Fibroblast of lung (primary cell): Measurements from ENCODE around the gene WDR87. TPM values are rescaled to one million over a fixed set of nuclear protein-coding genes. Genes with fewer than 3 reads are reported as not detected.

Experiments
- DNase-seq, 2 donors: peaks; one replicate each; pipeline versions ENCODE4 v3.0.0 to v3.0.0-alpha.2; 2010; ENCODE audit warnings: low read depth in 2 of 2
- H2AFZ ChIP-seq: 2 replicates; pipeline ENCODE4 v1.5.1; 2012; ENCODE audit warnings: low read length, control low read depth, inconsistent platforms
- H3K27ac ChIP-seq: 2 replicates; pipeline ENCODE4 v1.5.1; 2011; ENCODE audit warnings: low read length, control low read depth; ENCODE audit not compliant: insufficient read depth
- H3K27me3 ChIP-seq: 2 replicates; pipeline ENCODE4 v1.5.1; 2011; ENCODE audit warnings: mild to moderate bottlenecking, low read length; ENCODE audit not compliant: control insufficient read depth, insufficient read depth
- H3K36me3 ChIP-seq: 2 replicates; pipeline ENCODE4 v1.5.1; 2011; ENCODE audit warnings: low read length; ENCODE audit not compliant: control insufficient read depth, insufficient read depth
- H3K4me1 ChIP-seq: 2 replicates; pipeline ENCODE4 v1.5.1; 2011; ENCODE audit warnings: low read length; ENCODE audit not compliant: control insufficient read depth, insufficient read depth; ENCODE audit errors: extremely low read depth
- H3K4me2 ChIP-seq: 2 replicates; pipeline ENCODE4 v1.5.1; 2011; ENCODE audit warnings: low read length, control low read depth; ENCODE audit not compliant: insufficient read depth; ENCODE audit errors: extremely low read depth
- H3K4me3 ChIP-seq, 4 experiments: fragments of 200-600 bp in 1 of 4; sonication (generic) in 1 of 4; replicated peaks in 1 of 4; 2 replicates each; pipeline ENCODE4 v1.5.1; 2011 to 2016; ENCODE audit warnings: low read length in 4 of 4, low read depth in 3 of 4, mild to moderate bottlenecking in 3 of 4, control low read depth in 2 of 4, inconsistent platforms in 1 of 4, mixed read lengths in 1 of 4; ENCODE audit not compliant: insufficient read depth in 1 of 4; ENCODE audit errors: control extremely low read depth in 1 of 4
- H3K79me2 ChIP-seq: 2 replicates; pipeline ENCODE4 v1.5.1; 2012; ENCODE audit warnings: mild to moderate bottlenecking, low read length, inconsistent platforms; ENCODE audit not compliant: control insufficient read depth, insufficient read depth
- H3K9ac ChIP-seq: 2 replicates; pipeline ENCODE4 v1.5.1; 2011; ENCODE audit warnings: mild to moderate bottlenecking, low read length, control low read depth; ENCODE audit not compliant: insufficient read depth
- H3K9me3 ChIP-seq: 2 replicates; pipeline ENCODE4 v1.5.1; 2012; ENCODE audit warnings: low read depth, low read length; ENCODE audit not compliant: control insufficient read depth, insufficient read depth
- H4K20me1 ChIP-seq: 2 replicates; pipeline ENCODE4 v1.5.1; 2011; ENCODE audit warnings: low read length; ENCODE audit not compliant: control insufficient read depth, insufficient read depth; ENCODE audit errors: extremely low read depth
- CTCF ChIP-seq, 2 donors: IDR thresholded peaks in 1 of 2; conservative IDR thresholded peaks in 1 of 2; 1 replicate in 1 of 2; 2 replicates in 1 of 2; pipeline ENCODE4 v1.5.1; 2011 to 2012; ENCODE audit warnings: low read length in 2 of 2, control low read depth in 1 of 2, inconsistent platforms in 1 of 2, low read depth in 1 of 2, mild to moderate bottlenecking in 1 of 2
- EZH2 ChIP-seq: IDR thresholded peaks from 2 replicates; pipeline ENCODE4 v1.5.1; 2012; ENCODE audit warnings: low read length, control low read depth, mild to moderate bottlenecking; ENCODE audit errors: missing control alignments
- polyA plus RNA-seq, 2 donors: library from polyadenylated mRNA; depleted of rRNA in 1 of 2; stranded (reverse) in 1 of 2; unstranded in 1 of 2; fragments of >200 nt; gene quantifications; 2 replicates each; pipeline ENCODE4 v1.2.1, GENCODE V29; 2011 to 2012; ENCODE audit warnings: missing spikeins in 1 of 2
- total RNA-seq: library from RNA; depleted of rRNA; stranded (reverse); fragments of >200 nt; gene quantifications from 2 replicates; pipeline ENCODE4 v1.2.1, GENCODE V29; 2014

The WDR87 gene
- total and polyA plus RNA-seq, 2 donors (not counting 1 experiment from before 2014, with no cell fraction given), result not detected

DNA sequence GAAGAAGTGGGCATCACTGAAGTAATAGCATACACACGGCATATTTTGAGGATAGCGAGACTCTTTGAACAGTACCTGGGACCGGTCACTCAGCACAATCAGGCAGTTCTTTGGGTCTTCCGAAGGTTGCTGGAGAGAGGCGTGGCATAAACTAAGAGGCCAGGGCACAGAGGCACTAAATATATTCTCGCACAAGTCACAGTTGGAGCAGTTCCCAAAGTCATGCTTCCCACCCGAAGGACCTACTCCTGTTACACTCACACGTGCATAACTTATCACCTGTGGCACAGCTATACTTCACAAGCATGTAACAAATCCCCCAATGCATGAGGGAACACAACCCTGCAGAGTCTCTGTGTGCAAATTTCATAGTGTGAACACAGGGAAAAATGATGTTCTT, 10.2 kb downstream of the WDR87 start:
- Histone ChIP-seq H3K27me3 (no peaks in the 10 kb centered on the region), H3K9me3 (no peaks in the 10 kb centered on the region), H4K20me1 (no peaks in the 10 kb centered on the region), H3K4me1 (no peaks in the 10 kb centered on the region), H3K9ac (no peak overlapping the region), H3K79me2 (no peaks in the 10 kb centered on the region), H2AFZ (no peak overlapping the region), H3K4me2 (no peak overlapping the region), H3K27ac (no peak overlapping the region), H3K4me3 (no peak overlapping the region), H3K36me3 (no peaks in the 10 kb centered on the region)
- no peak for DNase-seq
- TF ChIP-seq CTCF (conservative IDR thresholded peaks at IDR 0.05 in 1 of 2, IDR thresholded peaks at IDR 0.05 in 1 of 2; ENCODE audit: low read depth in 1 of 2, low read length in 2 of 2) (no peak), EZH2 (no peak)

DNA sequence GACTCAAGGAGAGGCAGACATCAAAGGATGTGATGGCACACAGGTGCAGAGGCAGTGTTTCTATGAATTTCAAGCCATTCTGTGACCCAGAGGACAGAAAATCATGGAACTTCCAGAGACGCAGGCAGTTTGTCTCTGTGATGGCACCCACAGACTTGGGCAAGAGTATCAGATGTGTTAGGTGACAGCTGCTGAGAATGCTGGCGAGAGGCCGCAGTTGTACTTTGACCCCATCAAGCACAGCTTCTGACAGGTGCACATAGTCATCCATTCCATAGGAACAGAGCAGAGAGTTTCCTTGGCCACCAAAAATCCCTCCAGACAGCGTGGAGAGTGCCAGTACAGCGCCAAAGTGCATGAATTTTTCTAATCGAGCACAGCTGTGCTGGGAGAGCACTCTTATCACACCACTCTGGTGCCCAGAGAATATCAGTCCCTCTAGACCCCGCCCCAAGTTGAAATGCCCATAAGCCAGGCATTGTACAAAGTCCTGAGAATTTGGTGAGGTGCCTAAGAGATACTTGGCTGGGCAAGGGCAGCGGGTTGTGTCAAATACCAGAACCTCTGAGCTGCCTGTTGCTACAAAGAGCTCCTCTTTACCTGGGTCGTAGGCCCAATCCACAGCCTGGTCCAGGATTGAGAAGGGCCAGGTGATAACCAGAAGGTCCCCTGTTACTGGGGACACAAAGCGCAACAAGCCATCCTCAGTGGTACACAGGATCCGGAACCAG, 12.4 kb downstream of the WDR87 start:
- Histone ChIP-seq H3K27ac (no peak overlapping the region), H3K36me3 (no peaks in the 10 kb centered on the region), H3K4me2 (no peak overlapping the region), H3K27me3 (no peaks in the 10 kb centered on the region), H3K9me3 (no peaks in the 10 kb centered on the region), H3K4me3 (no peak overlapping the region), H3K4me1 (no peaks in the 10 kb centered on the region), H4K20me1 (no peaks in the 10 kb centered on the region), H2AFZ (no peak overlapping the region), H3K79me2 (no peaks in the 10 kb centered on the region), H3K9ac (no peak overlapping the region)
- TF ChIP-seq EZH2 (no peak), CTCF (conservative IDR thresholded peaks at IDR 0.05 in 1 of 2, IDR thresholded peaks at IDR 0.05 in 1 of 2; ENCODE audit: low read depth in 1 of 2, low read length in 2 of 2) (no peak)
- no peak for DNase-seq

- no peak overlapping the region for H3K4me2 ChIP-seq
- H3K27ac ChIP-seq, result no peak overlapping the region
- H3K4me1 ChIP-seq, result no peaks in the 10 kb centered on the region
- DNase-seq, result no peak
- H3K4me3 ChIP-seq, result no peak overlapping the region
- H3K9me3 ChIP-seq, result no peaks in the 10 kb centered on the region
- H3K79me2 ChIP-seq, result no peaks in the 10 kb centered on the region
- H3K36me3 ChIP-seq, result no peaks in the 10 kb centered on the region
- peaks cover 10% of the 10 kb centered on the region for H3K27me3 ChIP-seq
- H4K20me1 ChIP-seq, result no peaks in the 10 kb centered on the region
- no peak for TF ChIP-seq EZH2
- TF ChIP-seq CTCF (conservative IDR thresholded peaks at IDR 0.05 in 1 of 2, IDR thresholded peaks at IDR 0.05 in 1 of 2; ENCODE audit: low read depth in 1 of 2, low read length in 2 of 2), result no peak
- H3K9ac ChIP-seq, result no peak overlapping the region
- H2AFZ ChIP-seq, result no peak overlapping the region
These were observed 19.8 kb downstream of the WDR87 start for GRCh38 chr19:37886571-37886970.
